Vagina (tissue), 2 donors: ENCODE measurements around the gene WNT7B.

ENCODE experiments used
- CTCF ChIP-seq, 3 experiments: fragments of 450-650 bp in 2 of 3; fragments of 200-600 bp in 1 of 3; sonication (generic) in 1 of 3; IDR thresholded peaks; one replicate each; pipeline ENCODE4 v1.5.1; 2017 to 2019; ENCODE audit warnings: antibody characterized with exemption in 3 of 3, mild to moderate bottlenecking in 2 of 3, moderate library complexity in 2 of 3
- POLR2A ChIP-seq, 2 donors: fragments of 450-650 bp; IDR thresholded peaks; one replicate each; pipeline ENCODE4 v1.6.1; 2017; ENCODE audit warnings: antibody characterized with exemption in 2 of 2, mild to moderate bottlenecking in 2 of 2, moderate library complexity in 2 of 2
- POLR2AphosphoS5 ChIP-seq, 2 donors: sonication (generic); formaldehyde crosslinking; IDR thresholded peaks; one replicate each; pipeline ENCODE4 v1.9.0; 2017; ENCODE audit warnings: antibody characterized with exemption in 2 of 2, mild to moderate bottlenecking in 2 of 2, low read depth in 1 of 2; ENCODE audit not compliant: insufficient read depth in 1 of 2

GRCh38 chr22:45960477-45961386 lies 16.2 kb downstream of the WNT7B start:
- no peak for TF ChIP-seq POLR2AphosphoS5 (IDR thresholded peaks at IDR 0.05; ENCODE audit: insufficient read depth in 1 of 2, low read depth in 1 of 2)
- no peak for TF ChIP-seq CTCF (IDR thresholded peaks at IDR 0.05)
- no peak for TF ChIP-seq POLR2A (IDR thresholded peaks at IDR 0.05)
